Measurements from ENCODE around the gene CACNG4. TPM values are rescaled to one million over a fixed set of nuclear protein-coding genes. Genes with fewer than 3 reads are reported as not detected.
A peak's percentile ranks its signal among the peaks of the same experiment; 100 is the strongest.
"Not testable (repeated sequence)": the region's sequence is repeated elsewhere in the genome, so short reads cannot be mapped to it uniquely, and the experiment has no call there.

The CACNG4 gene
- total RNA-seq, 1 experiment from 2014 or later: not detected

GRCh38 chr17:66968916-66969315, 4.4 kb downstream of the CACNG4 start:
- Histone ChIP-seq H3K9me3 (no peaks in the 10 kb centered on the region), H3K27me3 (peaks cover 38% of the 10 kb centered on the region), H3K36me3 (no peaks in the 10 kb centered on the region), H3K4me3 (no peak overlapping the region)
- no peak for DNase-seq

- DNase-seq: no peak
- H3K4me3 ChIP-seq: no peak overlapping the region
- no peaks in the 10 kb centered on the region for H3K9me3 ChIP-seq
- no peaks in the 10 kb centered on the region for H3K36me3 ChIP-seq
- H3K27me3 ChIP-seq: peaks cover 30% of the 10 kb centered on the region
Measured at GRCh38 chr17:66970140-66970539, 5.6 kb downstream of the CACNG4 start.

GRCh38 chr17:66970797-66971196, 6.3 kb downstream of the CACNG4 start:
- Histone ChIP-seq H3K4me3 (no peak overlapping the region), H3K27me3 (peaks cover 26% of the 10 kb centered on the region), H3K36me3 (no peaks in the 10 kb centered on the region), H3K9me3 (no peaks in the 10 kb centered on the region)
- DNase-seq: no peak

DNA sequence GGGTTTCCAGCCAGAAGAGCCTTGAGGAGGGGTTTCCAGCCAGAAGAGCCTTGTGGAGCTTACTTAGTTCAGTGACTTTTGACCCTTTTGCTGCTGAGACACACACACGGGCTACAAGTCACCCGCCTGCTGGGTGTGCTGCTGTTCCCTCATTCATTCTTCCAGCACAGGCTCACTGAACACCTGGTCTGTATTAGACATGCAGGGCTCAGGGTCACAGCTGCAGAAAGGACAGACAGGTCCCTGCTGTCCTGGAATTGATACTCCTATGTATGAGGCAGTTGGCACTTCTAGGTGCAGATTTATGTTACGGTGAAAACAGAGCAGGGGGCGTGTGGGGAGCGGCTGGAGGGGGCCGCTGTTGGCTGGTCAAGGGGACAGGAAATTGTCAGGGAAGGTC, 6.8 kb downstream of the CACNG4 start:
- no peak for DNase-seq
- Histone ChIP-seq H3K9me3 (no peaks in the 10 kb centered on the region), H3K36me3 (no peaks in the 10 kb centered on the region), H3K27me3 (peaks cover 22% of the 10 kb centered on the region), H3K4me3 (no peak overlapping the region)

DNA sequence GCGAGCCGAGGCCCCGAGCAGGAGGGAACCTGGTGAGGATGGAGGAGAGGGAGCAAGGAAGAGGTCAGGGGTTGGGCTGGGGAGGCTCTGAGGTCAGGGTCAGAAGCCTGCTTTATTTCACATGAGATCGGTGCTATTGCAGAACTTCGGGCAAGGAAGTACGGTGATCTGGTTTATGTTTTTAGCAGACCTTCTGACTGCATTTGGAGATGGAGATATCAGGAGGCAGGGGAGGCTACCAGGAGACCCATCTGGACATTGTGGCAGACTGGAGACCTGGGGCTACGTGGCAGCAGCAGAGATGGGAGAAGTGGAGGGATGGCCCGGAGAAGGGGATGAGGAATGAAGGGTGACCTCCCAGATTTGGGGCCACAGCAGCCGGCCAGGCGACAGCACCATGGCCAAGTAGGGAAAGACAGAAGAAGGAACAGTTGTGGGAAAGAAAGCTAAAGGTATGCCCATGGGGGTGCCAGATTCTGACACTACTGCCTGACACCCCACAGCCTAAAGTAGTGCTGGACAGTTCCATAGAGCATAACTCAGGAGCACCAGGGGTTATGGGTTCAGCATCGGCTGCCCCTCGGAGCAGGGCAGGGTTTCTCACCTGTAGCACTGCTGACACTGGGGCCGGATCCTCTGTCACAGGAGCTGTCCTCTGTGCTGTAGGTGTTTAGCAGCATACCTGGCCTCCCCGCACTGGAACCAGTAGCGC, 7.4 kb downstream of the CACNG4 start:
- DNase-seq: no peak
- H3K36me3 ChIP-seq: no peaks in the 10 kb centered on the region
- no peaks in the 10 kb centered on the region for H3K9me3 ChIP-seq
- no peak overlapping the region for H3K4me3 ChIP-seq
- peaks cover 19% of the 10 kb centered on the region for H3K27me3 ChIP-seq

DNA sequence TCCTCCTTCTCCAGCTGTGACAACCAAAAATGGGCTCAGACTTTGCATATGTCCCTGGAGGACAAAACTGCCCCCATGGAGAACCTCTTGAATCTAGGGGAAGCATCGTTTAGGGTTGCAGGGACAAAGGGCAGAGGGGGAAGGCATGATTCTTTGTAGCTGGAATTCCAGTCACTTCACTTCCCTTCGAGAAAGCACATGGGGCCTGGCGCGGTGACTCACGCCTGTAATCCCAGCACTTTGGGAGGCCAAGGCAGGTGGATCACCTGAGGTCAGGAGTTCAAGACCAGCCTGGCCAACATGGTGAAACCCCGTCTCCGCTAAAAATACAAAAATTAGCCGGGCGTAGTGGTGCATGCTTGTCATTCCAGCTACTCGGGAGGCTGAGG, 7.9 kb downstream of the CACNG4 start:
- H3K27me3 ChIP-seq: peaks cover 14% of the 10 kb centered on the region
- DNase-seq: not testable (repeated sequence)

DNA sequence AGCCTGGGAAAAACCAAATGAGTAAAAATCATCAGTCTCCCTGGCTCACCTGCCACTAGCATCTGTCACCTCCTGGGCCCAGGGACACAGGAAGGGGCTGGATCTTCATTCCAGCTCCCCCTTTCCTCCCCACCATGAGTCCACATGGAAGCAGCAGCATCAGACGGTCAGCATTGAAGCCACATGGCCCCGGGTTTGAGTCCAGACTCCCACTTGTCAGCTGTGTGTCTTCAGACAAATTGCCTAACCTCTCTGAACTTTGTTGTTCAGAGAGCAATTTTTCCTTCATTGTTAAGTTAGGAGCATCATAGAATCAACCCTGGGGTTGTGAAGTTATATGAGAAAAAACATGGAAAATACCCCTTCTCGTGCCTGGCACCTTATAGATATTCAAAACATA, 10.7 kb downstream of the CACNG4 start:
- Histone ChIP-seq H3K36me3 (no peaks in the 10 kb centered on the region), H3K4me3 (no peak overlapping the region), H3K27me3 (peaks cover 4% of the 10 kb centered on the region; the same call in 1 of the 2 replicates), H3K9me3 (no peaks in the 10 kb centered on the region)
- no peak for DNase-seq

More for the DNA sequence above, 7.9 kb downstream of the CACNG4 start:
- H3K4me3 ChIP-seq, H3K36me3 ChIP-seq, H3K9me3 ChIP-seq: not testable (repeated sequence)

GRCh38 chr17:66975614-66976378, 11.3 kb downstream of the CACNG4 start:
- Histone ChIP-seq H3K27me3 (peaks cover 4% of the 10 kb centered on the region; the same call in 1 of the 2 replicates), H3K9me3 (no peaks in the 10 kb centered on the region), H3K36me3 (no peaks in the 10 kb centered on the region), H3K4me3 (no peak overlapping the region)
- no peak for DNase-seq

DNA sequence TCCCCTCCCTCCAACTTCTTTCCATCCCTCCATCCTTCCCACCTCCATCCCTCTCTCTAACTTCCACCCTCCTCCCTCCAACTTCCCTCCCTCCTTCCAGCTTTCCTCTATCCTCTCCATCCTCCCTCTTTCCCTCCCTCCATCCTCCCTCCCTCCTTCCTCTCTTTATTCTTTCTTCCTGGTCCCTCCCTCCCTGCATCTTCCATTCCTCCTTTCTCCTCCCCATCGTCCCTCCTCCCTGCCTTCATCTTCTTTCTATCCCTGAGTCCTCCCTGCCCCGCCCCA, 11.8 kb downstream of the CACNG4 start:
- H3K36me3 ChIP-seq: no peaks in the 10 kb centered on the region
- DNase-seq: no peak
- peaks cover 4% of the 10 kb centered on the region; the same call in 1 of the 2 replicates for H3K27me3 ChIP-seq
- no peaks in the 10 kb centered on the region for H3K9me3 ChIP-seq
- H3K4me3 ChIP-seq: no peak overlapping the region

DNA sequence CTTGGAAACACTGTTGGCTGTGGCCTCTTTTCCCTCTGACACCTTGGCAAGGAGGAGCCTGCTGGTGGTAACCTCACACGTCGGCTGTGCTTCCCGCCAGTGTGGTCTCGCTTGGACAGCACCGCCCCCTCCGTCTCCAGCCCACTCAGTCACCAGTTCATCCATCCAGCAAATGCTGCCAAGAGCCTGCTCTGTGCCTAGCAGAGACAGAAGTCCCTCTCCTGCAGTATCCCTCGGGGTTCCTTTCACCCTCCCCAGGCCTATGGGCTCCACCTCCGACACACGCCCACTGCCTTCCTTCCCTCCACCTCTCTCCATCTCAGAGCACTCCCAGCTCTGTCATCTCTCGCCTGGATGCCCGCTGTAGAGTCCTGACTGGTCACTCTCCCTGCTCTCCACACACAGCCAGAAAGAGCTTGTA, 12.3 kb downstream of the CACNG4 start:
- Histone ChIP-seq H3K36me3 (no peaks in the 10 kb centered on the region), H3K27me3 (peaks cover 4% of the 10 kb centered on the region; the same call in 1 of the 2 replicates), H3K4me3 (no peak overlapping the region), H3K9me3 (no peaks in the 10 kb centered on the region)
- DNase-seq: peak; percentile 20

DNA sequence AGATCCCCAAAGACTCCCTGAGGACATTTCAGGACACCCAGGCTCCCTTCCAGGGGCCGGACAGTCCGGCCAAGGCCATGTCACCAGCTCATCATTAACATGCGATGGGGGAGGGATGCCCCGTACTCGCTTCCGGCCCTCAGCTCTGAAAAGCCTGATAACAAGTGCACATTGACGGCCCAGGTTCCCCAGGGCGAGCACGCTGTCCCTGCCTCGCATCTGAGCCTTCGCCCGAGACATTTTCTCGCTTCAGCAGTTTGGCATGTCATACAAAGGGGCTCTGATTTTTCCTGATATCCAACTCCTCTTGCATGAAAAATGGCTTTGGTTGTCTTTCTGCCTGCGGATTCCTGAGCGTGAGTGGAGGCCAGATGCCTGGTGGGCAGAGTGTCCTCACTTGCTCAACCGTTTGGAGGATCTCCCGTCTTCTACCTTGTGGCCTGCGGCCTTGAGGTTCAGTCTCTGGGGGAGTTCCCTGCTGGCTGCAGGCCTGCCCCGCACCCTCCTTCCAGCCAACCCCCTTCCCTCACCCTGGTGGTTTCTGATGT, 14.1 kb downstream of the CACNG4 start:
- H3K27me3 ChIP-seq: peaks cover 4% of the 10 kb centered on the region
- no peak overlapping the region for H3K4me3 ChIP-seq
- H3K9me3 ChIP-seq: no peaks in the 10 kb centered on the region
- H3K36me3 ChIP-seq: no peaks in the 10 kb centered on the region
- no peak for DNase-seq

- no peak overlapping the region for H3K4me3 ChIP-seq
- H3K27me3 ChIP-seq: peaks cover 6% of the 10 kb centered on the region
- DNase-seq: no peak
- H3K9me3 ChIP-seq: no peaks in the 10 kb centered on the region
- no peaks in the 10 kb centered on the region for H3K36me3 ChIP-seq
Measured at GRCh38 chr17:66980896-66981295, 16.4 kb downstream of the CACNG4 start.

- H3K27me3 ChIP-seq: peaks cover 5% of the 10 kb centered on the region
- peak; percentile 34 for DNase-seq
- no peaks in the 10 kb centered on the region for H3K9me3 ChIP-seq
- no peak overlapping the region for H3K4me3 ChIP-seq
- H3K36me3 ChIP-seq: no peaks in the 10 kb centered on the region
Measured at GRCh38 chr17:66981983-66982508, 17.5 kb downstream of the CACNG4 start.

- Histone ChIP-seq H3K4me3 (no peak overlapping the region), H3K9me3 (no peaks in the 10 kb centered on the region), H3K36me3 (no peaks in the 10 kb centered on the region), H3K27me3 (peaks cover 7% of the 10 kb centered on the region)
- peak; percentile 68 for DNase-seq
Measured at GRCh38 chr17:66983414-66984021, 19.0 kb downstream of the CACNG4 start.

DNA sequence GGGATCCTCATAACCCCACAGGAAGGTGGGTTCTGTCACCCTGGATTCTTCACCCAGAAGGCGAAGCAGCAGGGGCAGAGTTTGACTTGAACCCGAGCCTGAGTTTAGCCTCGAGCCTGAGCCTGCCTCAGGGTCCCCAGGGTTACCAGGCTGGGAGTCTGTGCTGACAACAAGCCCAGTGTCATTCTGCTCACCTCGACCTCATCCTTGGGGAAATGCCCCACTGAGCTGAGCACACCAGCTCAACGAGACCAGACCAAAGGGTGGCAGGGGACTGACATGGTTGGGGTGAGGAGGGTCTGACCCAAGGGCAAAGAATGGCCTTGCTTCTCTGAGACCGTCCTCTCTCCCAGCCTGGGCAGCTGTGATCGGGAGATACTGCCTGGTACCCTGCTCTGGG, 20.2 kb downstream of the CACNG4 start:
- H3K4me3 ChIP-seq: no peak overlapping the region
- peaks cover 7% of the 10 kb centered on the region for H3K27me3 ChIP-seq
- no peaks in the 10 kb centered on the region for H3K9me3 ChIP-seq
- no peak for DNase-seq
- H3K36me3 ChIP-seq: no peaks in the 10 kb centered on the region

DNA sequence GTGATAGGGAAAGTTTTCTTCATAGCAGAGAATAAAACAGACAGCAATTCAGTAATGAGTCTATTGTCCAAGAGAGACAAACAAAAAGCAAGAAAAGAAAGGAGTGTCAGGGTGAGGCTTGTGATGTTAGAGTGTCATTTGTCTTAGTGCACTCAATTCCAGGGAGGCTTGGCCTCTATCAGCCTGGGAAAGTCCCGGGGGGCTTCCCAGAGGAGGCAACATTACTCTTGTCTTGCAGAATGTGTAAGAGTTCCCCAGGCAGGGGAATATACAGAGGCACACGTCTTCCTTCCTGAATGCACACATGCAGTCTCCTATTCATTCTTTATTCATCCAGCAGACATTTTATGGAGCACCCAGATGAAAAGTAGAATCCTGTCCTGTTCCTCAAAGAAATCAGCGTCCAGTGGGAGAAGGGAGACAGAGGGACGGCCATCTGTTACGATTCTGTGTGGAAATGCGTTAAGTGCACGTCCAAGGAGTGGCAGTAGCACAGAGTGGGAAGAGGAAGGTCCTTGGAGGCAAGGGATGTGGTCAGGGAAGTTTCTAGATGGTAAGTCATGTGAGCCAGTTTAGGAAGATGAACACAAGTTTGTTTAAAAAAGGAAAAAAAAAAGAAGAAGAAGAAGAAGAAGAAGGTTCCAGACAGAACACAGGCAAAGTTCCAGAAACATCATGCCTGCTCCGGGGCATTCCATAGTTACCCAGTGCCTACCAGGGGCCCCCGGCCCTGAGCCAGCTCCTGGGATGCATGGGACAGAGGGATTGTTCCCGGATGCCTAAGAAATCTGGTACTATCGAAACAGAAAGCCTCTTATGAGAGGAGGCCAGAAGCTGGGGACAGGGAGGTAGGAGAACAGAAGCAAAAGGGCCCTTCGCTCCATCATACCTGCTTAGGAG, 21.1 kb downstream of the CACNG4 start:
- DNase-seq: no peak
- peaks cover 7% of the 10 kb centered on the region for H3K27me3 ChIP-seq
- no peaks in the 10 kb centered on the region for H3K9me3 ChIP-seq

More for the DNA sequence above, 21.1 kb downstream of the CACNG4 start:
- no peaks in the 10 kb centered on the region for H3K36me3 ChIP-seq
- H3K4me3 ChIP-seq: no peak overlapping the region
